Testis (tissue), 2 donors: ENCODE results near the gene KCNQ5.

Experiments
- POLR2A ChIP-seq: fragments of 450-650 bp; IDR thresholded peaks from one replicate; pipeline ENCODE4 v1.6.1; 2017; ENCODE audit warnings: antibody characterized with exemption, mild to moderate bottlenecking, moderate library complexity
- TF ChIP-seq, protein P1 (sequence below), 3 experiments: fragments of 450-650 bp in 2 of 3; fragments of 200-600 bp in 1 of 3; sonication (generic) in 1 of 3; IDR thresholded peaks; one replicate each; pipeline ENCODE4 v1.5.1; 2016 to 2019; ENCODE audit warnings: antibody characterized with exemption in 3 of 3, mild to moderate bottlenecking in 2 of 3, moderate library complexity in 1 of 3

DNA sequence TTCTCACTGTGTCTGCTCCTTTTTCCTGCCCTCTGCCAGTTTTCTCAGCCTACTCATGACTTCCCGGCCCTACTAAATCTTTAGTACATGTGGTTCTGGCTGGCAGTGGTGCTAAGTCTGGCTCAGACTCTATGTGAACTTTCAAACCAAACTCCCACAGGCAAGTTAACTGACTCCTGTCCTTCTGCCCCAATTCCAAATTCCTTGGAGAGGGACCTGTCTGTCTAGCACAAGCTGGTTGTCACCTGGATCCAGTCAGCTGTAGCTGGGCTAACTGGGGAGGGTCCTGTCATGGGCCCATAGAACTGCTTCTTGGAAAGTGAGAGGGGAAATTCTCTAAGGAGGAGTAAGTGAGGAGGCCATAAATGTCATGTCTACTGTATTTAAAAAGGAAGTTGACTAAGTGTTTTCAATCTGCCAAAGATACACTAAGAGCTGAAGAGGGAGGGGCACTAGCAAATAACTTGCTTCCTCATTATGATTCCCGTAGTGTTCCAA is 240.1 kb downstream of the KCNQ5 start:
- TF ChIP-seq, protein P1, sequence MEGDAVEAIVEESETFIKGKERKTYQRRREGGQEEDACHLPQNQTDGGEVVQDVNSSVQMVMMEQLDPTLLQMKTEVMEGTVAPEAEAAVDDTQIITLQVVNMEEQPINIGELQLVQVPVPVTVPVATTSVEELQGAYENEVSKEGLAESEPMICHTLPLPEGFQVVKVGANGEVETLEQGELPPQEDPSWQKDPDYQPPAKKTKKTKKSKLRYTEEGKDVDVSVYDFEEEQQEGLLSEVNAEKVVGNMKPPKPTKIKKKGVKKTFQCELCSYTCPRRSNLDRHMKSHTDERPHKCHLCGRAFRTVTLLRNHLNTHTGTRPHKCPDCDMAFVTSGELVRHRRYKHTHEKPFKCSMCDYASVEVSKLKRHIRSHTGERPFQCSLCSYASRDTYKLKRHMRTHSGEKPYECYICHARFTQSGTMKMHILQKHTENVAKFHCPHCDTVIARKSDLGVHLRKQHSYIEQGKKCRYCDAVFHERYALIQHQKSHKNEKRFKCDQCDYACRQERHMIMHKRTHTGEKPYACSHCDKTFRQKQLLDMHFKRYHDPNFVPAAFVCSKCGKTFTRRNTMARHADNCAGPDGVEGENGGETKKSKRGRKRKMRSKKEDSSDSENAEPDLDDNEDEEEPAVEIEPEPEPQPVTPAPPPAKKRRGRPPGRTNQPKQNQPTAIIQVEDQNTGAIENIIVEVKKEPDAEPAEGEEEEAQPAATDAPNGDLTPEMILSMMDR (IDR thresholded peaks at IDR 0.05), result no peak
- TF ChIP-seq POLR2A, result no peak
